Suprapubic skin (tissue), 4 donors: Measurements from ENCODE around the gene TELO2. TPM values are rescaled to one million over a fixed set of nuclear protein-coding genes. Genes with fewer than 3 reads are reported as not detected.

ENCODE experiments used
- DNase-seq, 2 donors: peaks; one replicate each; pipeline ENCODE4 v3.0.0-alpha.2; 2019; ENCODE audit warnings: low spot score in 2 of 2
- H3K27ac ChIP-seq: fragments of 200-600 bp; sonication (generic); one replicate; pipeline ENCODE4 v1.5.1; 2019
- H3K27me3 ChIP-seq: fragments of 200-600 bp; sonication (generic); one replicate; pipeline ENCODE4 v1.5.1; 2019
- H3K36me3 ChIP-seq: fragments of 200-600 bp; sonication (generic); one replicate; pipeline ENCODE4 v1.5.1; 2019
- H3K4me1 ChIP-seq: fragments of 200-600 bp; sonication (generic); one replicate; pipeline ENCODE4 v1.5.1; 2019
- H3K4me3 ChIP-seq: fragments of 200-600 bp; sonication (generic); one replicate; pipeline ENCODE4 v1.5.1; 2019; ENCODE audit warnings: mild to moderate bottlenecking
- H3K9me3 ChIP-seq: fragments of 200-600 bp; sonication (generic); one replicate; pipeline ENCODE4 v1.5.1; 2019
- EP300 ChIP-seq: sonication (generic); formaldehyde crosslinking; IDR thresholded peaks from one replicate; pipeline ENCODE4 v1.6.1; 2017; ENCODE audit warnings: antibody characterized with exemption
- POLR2A ChIP-seq, 2 donors: fragments of 450-650 bp; IDR thresholded peaks; one replicate each; pipeline ENCODE4 v1.6.1; 2017; ENCODE audit warnings: antibody characterized with exemption in 2 of 2, mild to moderate bottlenecking in 2 of 2, moderate library complexity in 2 of 2
- POLR2AphosphoS5 ChIP-seq, 3 donors: sonication (generic); formaldehyde crosslinking; IDR thresholded peaks; one replicate each; pipeline ENCODE4 v1.6.1; 2017; ENCODE audit warnings: antibody characterized with exemption in 3 of 3
- WGBS: methylation state at CpG from one replicate; pipeline ENCODE4 v1.1.5; 2018; 5-methylcytosine and 5-hydroxymethylcytosine counted together
- total RNA-seq, 4 donors: library from RNA; depleted of rRNA; stranded (reverse); fragments of >200 nt; gene quantifications; one replicate each; pipeline ENCODE4 v1.1.0, GENCODE V29; 2016
- TF ChIP-seq, protein P1 (sequence below), 2 donors: fragments of 200-600 bp in 1 of 2; fragments of 450-650 bp in 1 of 2; sonication (generic) in 1 of 2; IDR thresholded peaks; one replicate each; pipeline ENCODE4 v1.5.1; 2016 to 2019; ENCODE audit warnings: antibody characterized with exemption in 2 of 2, mild to moderate bottlenecking in 1 of 2, moderate library complexity in 1 of 2

TELO2 gene
- total RNA-seq, 4 donors from 2014 or later, result 28.1 to 86.1 (median 35.2) TPM

DNA sequence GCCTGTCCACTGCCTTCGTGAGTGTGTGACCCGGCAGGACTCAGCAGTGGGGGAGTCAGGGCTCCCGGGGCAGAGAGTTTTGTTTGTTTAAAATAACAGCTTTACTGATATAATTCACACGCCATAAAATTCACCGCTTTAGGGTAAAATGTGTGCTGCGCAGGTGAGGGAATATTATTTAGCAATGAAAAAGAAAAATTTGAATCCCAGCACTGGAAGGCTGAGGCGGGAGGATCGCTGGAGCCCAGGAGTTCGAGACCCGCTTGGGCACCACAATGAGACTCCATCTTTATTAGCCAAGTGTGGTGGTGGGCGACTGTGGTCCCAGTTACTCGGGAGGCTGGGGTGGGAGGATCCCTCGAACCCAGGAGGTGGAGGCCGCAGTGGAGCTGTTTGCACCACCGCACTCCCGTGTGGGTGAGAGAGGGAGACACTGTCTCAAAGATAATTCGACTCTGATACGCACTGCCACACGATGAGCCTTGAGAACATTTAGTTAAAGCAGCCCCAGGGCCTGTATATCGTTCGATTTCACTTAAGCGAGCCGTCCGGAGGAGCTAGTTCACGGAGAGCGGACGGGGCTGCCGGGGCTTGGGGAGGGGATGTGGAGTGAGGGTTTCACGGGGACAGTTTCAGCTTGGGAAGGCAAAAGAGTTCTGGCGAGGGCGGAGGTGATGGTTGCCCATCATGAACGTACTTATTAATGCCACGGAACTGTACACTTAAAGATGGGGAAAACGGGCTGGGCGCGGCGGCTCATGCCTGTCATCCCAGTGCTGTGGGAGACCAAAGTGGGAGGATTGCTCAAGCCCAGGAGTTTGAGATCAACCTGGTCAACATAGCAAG lies 10.2 kb downstream of the TELO2 start:
- no peaks in the 10 kb centered on the region for H3K27me3 ChIP-seq
- H3K9me3 ChIP-seq, result no peaks in the 10 kb centered on the region
- H3K27ac ChIP-seq, result no peak overlapping the region
- no peak overlapping the region for H3K4me3 ChIP-seq
- no peak for DNase-seq
- peaks cover 75% of the 10 kb centered on the region for H3K36me3 ChIP-seq
- 94% methylated on average over 37 of the region's 37 CpGs for WGBS
- no peak for TF ChIP-seq EP300
- TF ChIP-seq POLR2AphosphoS5 (IDR thresholded peaks at IDR 0.05), result no peak
- TF ChIP-seq, protein P1, sequence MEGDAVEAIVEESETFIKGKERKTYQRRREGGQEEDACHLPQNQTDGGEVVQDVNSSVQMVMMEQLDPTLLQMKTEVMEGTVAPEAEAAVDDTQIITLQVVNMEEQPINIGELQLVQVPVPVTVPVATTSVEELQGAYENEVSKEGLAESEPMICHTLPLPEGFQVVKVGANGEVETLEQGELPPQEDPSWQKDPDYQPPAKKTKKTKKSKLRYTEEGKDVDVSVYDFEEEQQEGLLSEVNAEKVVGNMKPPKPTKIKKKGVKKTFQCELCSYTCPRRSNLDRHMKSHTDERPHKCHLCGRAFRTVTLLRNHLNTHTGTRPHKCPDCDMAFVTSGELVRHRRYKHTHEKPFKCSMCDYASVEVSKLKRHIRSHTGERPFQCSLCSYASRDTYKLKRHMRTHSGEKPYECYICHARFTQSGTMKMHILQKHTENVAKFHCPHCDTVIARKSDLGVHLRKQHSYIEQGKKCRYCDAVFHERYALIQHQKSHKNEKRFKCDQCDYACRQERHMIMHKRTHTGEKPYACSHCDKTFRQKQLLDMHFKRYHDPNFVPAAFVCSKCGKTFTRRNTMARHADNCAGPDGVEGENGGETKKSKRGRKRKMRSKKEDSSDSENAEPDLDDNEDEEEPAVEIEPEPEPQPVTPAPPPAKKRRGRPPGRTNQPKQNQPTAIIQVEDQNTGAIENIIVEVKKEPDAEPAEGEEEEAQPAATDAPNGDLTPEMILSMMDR (IDR thresholded peaks at IDR 0.05), result no peak
- no peak for TF ChIP-seq POLR2A (IDR thresholded peaks at IDR 0.05)
- no peaks in the 10 kb centered on the region for H3K4me1 ChIP-seq

DNA sequence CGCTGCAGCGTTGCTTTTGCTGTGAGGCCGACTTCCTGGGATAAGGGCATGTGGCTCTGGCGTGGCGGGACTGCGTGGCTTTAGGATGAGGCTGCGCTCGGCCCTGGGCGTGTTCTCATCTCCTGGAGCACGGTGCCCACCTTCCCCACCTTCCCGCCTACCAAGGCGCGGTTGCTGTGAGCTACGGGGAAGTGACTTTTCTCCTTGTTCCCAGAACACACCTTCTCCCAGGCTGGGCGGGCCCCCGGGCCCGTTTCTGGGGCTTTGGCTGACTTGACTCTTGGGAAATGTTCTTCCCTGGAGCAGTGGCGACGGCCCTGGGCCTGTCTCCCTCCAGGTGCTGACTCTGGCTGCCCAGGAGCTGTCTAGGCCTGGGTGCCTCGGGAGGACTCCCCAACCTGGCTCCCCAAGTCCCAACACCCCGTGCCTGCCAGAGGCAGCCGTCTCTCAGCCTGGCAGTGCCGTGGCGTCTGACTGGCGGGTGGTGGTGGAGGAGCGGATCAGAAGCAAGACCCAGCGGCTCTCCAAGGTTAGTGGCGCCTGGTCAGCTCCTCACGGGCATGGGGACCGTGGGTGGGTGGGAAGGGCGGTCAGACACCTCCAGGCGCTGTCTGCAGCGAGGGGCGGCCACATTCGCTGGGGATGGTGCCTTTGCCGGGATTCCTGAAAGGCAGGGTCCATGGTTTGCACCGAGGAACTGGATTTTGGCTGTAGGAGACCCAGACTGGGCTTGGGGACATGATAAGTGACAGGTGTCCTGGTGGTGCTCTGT lies 12.1 kb downstream of the TELO2 start:
- Histone ChIP-seq H3K27ac (no peak overlapping the region), H3K4me1 (no peaks in the 10 kb centered on the region), H3K36me3 (peaks cover 66% of the 10 kb centered on the region), H3K9me3 (no peaks in the 10 kb centered on the region), H3K27me3 (no peaks in the 10 kb centered on the region), H3K4me3 (no peak overlapping the region)
- DNase-seq, result no peak
- TF ChIP-seq POLR2A (IDR thresholded peaks at IDR 0.05) (no peak), POLR2AphosphoS5 (IDR thresholded peaks at IDR 0.05) (no peak), EP300 (no peak)
- TF ChIP-seq, protein P1 (IDR thresholded peaks at IDR 0.05), result no peak
- WGBS, result 93% methylated on average over 31 of the region's 37 CpGs

DNA sequence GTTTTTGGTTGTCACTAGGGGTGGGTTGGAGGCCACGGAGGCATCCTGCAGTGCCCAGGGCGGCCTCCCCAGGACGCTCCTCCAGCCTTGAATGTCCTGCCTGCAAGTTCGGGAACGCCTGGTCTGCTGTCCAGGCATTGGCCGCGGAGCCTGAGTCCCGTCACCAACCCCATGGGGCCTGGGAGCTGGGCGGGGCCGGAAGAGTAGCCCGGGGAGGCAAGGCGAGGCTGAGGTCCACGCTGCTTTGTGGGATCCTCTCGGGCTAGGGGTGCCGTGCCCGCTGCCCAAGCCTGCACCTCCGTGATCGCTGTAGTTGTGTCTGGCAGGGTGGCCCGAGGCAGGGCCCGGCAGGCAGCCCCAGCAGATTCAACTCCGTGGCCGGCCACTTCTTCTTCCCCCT lies 12.8 kb downstream of the TELO2 start:
- no peak overlapping the region for H3K27ac ChIP-seq
- TF ChIP-seq EP300 (no peak), POLR2AphosphoS5 (IDR thresholded peaks at IDR 0.05) (no peak), POLR2A (IDR thresholded peaks at IDR 0.05) (no peak)
- TF ChIP-seq, protein P1 (IDR thresholded peaks at IDR 0.05), result no peak
- 100% methylated on average over 1 of the region's 22 CpGs for WGBS
- H3K36me3 ChIP-seq, result peaks cover 64% of the 10 kb centered on the region
- H3K27me3 ChIP-seq, result no peaks in the 10 kb centered on the region
- H3K9me3 ChIP-seq, result no peaks in the 10 kb centered on the region
- no peak overlapping the region for H3K4me3 ChIP-seq
- H3K4me1 ChIP-seq, result no peaks in the 10 kb centered on the region
- DNase-seq, result no peak

GRCh38 chr16:1506494-1507213 lies 13.5 kb downstream of the TELO2 start:
- H3K27me3 ChIP-seq, result no peaks in the 10 kb centered on the region
- TF ChIP-seq, protein P1 (IDR thresholded peaks at IDR 0.05), result no peak
- no peak overlapping the region for H3K4me3 ChIP-seq
- no peak for DNase-seq
- no peaks in the 10 kb centered on the region for H3K4me1 ChIP-seq
- H3K36me3 ChIP-seq, result peaks cover 64% of the 10 kb centered on the region
- H3K9me3 ChIP-seq, result no peaks in the 10 kb centered on the region
- WGBS, result 86% methylated on average over 14 of the region's 37 CpGs
- no peak overlapping the region for H3K27ac ChIP-seq
